ENCODE results near the gene UBR4.

The UBR4 gene

GRCh38 chr1:19193004-19193403, 17.1 kb downstream of the UBR4 start:
- TF ChIP-seq CREB5 (CRISPR knock-in tag; IDR thresholded peaks at IDR 0.05; ENCODE audit: low read depth) = no peak
- TF ChIP-seq OSR1 (CRISPR knock-in tag; IDR thresholded peaks at IDR 0.05) = no peak
- no peak for TF ChIP-seq CSRNP3 (CRISPR knock-in tag; IDR thresholded peaks at IDR 0.05)
- TF ChIP-seq CSDC2 (CRISPR knock-in tag; IDR thresholded peaks at IDR 0.05) = no peak
- no peak for TF ChIP-seq GLIS3 (CRISPR knock-in tag; IDR thresholded peaks at IDR 0.05)
- no peak for TF ChIP-seq RARB (CRISPR knock-in tag; IDR thresholded peaks at IDR 0.05)
- no peak for TF ChIP-seq ARNTL (CRISPR knock-in tag; IDR thresholded peaks at IDR 0.05; ENCODE audit: borderline replicate concordance, low read depth)
- TF ChIP-seq TOX (CRISPR knock-in tag; IDR thresholded peaks at IDR 0.05; ENCODE audit: borderline replicate concordance) = no peak
- no peak for TF ChIP-seq ZFP30 (CRISPR knock-in tag; IDR thresholded peaks at IDR 0.05)
- no peak for TF ChIP-seq ZFP3 (CRISPR knock-in tag; IDR thresholded peaks at IDR 0.05)
- no peak for TF ChIP-seq ISL1 (CRISPR knock-in tag; IDR thresholded peaks at IDR 0.05)
- no peak for TF ChIP-seq PATZ1 (CRISPR knock-in tag; IDR thresholded peaks at IDR 0.05; ENCODE audit: borderline replicate concordance)
- TF ChIP-seq ZNF70 (CRISPR knock-in tag; IDR thresholded peaks at IDR 0.05) = no peak
- TF ChIP-seq PPARA (CRISPR knock-in tag; IDR thresholded peaks at IDR 0.05; ENCODE audit: borderline replicate concordance) = no peak
- TF ChIP-seq TSHZ2 (CRISPR knock-in tag; IDR thresholded peaks at IDR 0.05) = no peak
- no peak for TF ChIP-seq ZNF565 (CRISPR knock-in tag; conservative IDR thresholded peaks at IDR 0.05; ENCODE audit: low read depth)
- TF ChIP-seq ZC3H10 (CRISPR knock-in tag; IDR thresholded peaks at IDR 0.05) = no peak
- TF ChIP-seq ZNF8 (CRISPR knock-in tag; IDR thresholded peaks at IDR 0.05) = no peak
- no peak for TF ChIP-seq POU6F1 (CRISPR knock-in tag; IDR thresholded peaks at IDR 0.05; ENCODE audit: borderline replicate concordance, low read depth)
- no peak for ATAC-seq

- TF ChIP-seq ZFP3 (CRISPR knock-in tag; IDR thresholded peaks at IDR 0.05) (no peak), PPARA (CRISPR knock-in tag; IDR thresholded peaks at IDR 0.05; ENCODE audit: borderline replicate concordance) (no peak), POU6F1 (CRISPR knock-in tag; IDR thresholded peaks at IDR 0.05; ENCODE audit: borderline replicate concordance, low read depth) (no peak)
- ATAC-seq = no peak
Observed at GRCh38 chr1:19191811-19192210, 18.3 kb downstream of the UBR4 start.

GRCh38 chr1:19190468-19190867, 19.6 kb downstream of the UBR4 start:
- ATAC-seq = no peak
- TF ChIP-seq RARB (CRISPR knock-in tag; IDR thresholded peaks at IDR 0.05) (no peak), TOX (CRISPR knock-in tag; IDR thresholded peaks at IDR 0.05; ENCODE audit: borderline replicate concordance) (no peak), CREB5 (CRISPR knock-in tag; IDR thresholded peaks at IDR 0.05; ENCODE audit: low read depth) (no peak), SNAI2 (CRISPR knock-in tag; IDR thresholded peaks at IDR 0.05) (no peak), ZC3H10 (CRISPR knock-in tag; IDR thresholded peaks at IDR 0.05) (no peak), PPARA (CRISPR knock-in tag; IDR thresholded peaks at IDR 0.05; ENCODE audit: borderline replicate concordance) (no peak), ISL1 (CRISPR knock-in tag; IDR thresholded peaks at IDR 0.05) (no peak), OSR1 (CRISPR knock-in tag; IDR thresholded peaks at IDR 0.05) (no peak), ESRRG (CRISPR knock-in tag; IDR thresholded peaks at IDR 0.05) (no peak), CSRNP3 (CRISPR knock-in tag; IDR thresholded peaks at IDR 0.05) (no peak), POU6F1 (CRISPR knock-in tag; IDR thresholded peaks at IDR 0.05; ENCODE audit: borderline replicate concordance, low read depth) (no peak), ZFP30 (CRISPR knock-in tag; IDR thresholded peaks at IDR 0.05) (no peak)
